GM19452 (cell line): ENCODE data around the gene SORCS1.

Experiments
- ATAC-seq: cut with Tn5 transposase; IDR thresholded peaks from one replicate; pipeline ENCODE4 v1.9.1; 2021; ENCODE audit not compliant: unreplicated experiment

The SORCS1 gene

DNA sequence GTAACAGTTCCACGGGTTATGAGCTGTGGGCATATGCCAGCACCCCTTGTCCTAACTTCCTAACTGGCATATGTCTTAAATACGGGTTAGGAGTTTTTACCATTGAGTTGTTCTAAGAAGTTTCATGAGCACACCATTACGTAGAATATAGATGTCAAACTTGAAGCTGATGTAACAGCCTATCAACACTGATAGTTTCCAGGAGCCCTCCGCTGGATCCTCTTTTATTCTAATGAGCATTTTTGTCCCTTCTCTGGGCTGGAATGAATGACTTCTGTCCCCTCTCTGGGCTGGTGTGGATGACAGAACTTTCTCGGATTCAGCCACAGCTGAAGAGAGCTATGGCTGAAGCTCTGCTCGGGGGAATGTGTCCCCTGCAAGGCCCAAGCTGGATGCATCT is 256.3 kb downstream of the SORCS1 start:
- ATAC-seq, result no peak

DNA sequence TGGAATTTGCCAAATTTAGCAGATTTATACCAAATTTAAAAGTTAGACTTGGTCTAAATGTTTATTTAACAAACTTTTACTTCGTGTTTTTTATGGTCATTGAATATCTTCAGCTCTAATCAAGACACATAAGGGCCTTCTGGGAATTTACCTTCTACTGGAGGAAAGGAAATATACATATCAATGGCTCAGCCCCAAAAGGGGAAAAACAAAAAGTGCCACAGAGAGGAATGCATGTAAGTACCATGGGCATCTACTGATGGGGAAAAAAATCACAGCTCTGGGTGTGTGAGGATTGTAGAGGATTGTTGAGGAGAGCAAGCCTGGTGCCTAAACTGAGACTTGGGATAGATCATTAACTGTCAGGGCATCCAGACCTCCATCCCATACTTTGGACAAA is 260.3 kb downstream of the SORCS1 start:
- no peak for ATAC-seq

GRCh38 chr10:106903180-106903579 is 261.3 kb downstream of the SORCS1 start:
- no peak for ATAC-seq

- ATAC-seq, result no peak
These were observed 264.4 kb downstream of the SORCS1 start for GRCh38 chr10:106900016-106900652.

DNA sequence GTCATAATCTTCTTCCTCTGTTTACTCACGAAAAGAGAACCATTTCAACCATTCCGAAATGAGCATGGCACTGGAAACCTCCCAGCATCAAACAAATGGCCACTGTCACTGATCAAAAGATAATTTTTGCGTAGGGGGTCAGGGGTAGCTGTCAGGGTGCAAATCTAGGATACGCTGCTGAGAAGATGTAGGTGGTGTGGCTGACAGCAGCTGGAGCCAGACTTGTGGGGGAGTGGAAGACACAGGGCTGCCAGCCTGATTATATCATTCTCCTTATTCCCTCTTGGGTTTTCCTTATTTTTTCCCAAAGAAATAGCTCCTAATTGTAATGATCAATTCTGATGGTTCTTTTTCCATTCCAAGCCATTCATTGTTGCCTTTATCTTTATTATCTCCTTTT is 266.1 kb downstream of the SORCS1 start:
- no peak for ATAC-seq

DNA sequence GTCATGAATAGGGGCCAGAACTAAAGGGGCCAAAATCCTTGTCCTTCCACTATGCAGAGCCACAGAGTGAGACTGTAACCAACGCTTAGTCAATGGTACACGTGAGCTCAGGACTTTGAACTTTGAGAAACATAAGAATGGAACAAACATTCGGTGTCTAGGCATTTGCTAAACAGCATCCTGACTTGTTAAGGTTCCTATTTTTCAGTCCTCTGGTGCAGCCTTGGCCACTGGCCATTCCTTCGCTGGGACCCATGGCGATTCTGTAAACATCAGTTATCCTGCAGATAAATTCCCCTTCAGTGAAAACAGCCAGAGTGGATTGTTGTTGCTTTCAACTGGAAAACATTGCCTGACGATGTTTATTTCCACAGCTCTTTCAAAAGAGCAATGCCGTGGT is 266.8 kb downstream of the SORCS1 start:
- no peak for ATAC-seq

DNA sequence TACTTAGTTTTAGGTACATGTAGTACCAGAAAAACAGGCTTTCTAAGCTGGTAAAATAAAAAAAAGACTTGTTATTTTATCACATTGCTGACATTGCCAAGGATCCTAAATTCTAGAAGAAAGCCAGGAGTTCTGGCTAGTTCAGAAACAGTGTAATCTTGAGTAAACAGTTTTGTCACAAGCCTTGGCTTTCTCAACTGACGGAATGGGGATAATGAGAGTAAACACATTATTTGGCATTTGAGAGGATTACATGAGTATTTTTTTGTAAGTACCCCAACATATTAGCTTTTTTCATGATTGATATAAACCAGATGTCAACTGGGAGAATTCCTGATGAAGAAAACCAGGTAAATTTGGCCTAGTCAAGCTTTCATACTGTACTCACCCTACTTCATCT is 269.8 kb downstream of the SORCS1 start:
- no peak for ATAC-seq

GRCh38 chr10:106877574-106877973 is 286.9 kb downstream of the SORCS1 start:
- no peak for ATAC-seq

DNA sequence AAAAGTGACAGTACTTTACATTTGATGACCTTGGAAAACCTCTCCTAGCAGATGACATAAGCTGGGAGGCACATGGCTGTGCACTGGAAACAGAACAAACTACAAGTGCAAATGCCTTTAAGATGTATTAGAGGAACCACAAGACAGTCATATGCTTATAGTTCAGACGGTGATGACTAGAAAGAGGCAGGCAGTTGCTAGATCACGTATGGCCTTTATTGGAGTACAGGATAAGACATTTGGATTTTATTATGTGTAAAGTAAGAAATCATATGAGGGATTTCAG is 290.0 kb downstream of the SORCS1 start:
- no peak for ATAC-seq

DNA sequence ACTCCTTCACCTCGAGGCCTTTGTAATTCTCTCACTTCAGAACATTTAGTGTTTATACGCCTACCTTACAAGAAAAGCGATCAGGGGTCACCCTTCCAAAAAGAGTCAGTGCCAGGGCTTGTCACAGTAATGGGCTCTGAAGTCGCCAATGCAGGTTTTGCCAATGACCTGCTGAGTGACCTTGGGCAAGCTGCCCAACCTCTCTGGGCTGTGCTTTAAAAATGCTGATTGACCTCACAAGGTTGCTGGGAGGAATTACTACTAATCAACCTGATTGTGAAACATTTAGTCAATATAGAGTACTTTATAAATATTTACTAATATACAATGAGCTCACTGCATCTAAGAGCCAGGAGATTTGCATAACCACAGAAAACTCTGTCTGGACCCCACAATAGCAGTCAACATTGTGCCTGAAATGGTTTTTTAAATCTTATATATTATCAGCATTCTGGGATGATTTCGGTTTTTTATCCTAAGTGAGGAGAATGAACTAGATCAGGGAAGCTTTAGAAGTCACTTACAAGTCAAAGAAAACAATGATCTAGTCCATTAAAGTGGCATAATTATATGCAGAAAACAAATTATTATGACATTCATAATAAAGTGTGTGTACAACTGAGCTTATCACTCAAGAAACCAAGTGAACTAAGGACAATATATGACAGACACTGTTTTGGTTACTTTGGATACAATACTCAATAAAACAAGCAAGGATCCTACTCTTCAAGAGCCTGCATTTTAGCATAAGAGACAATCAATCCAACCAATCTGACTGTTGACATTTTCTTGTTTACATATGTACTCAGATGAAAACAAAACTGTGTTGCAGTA is 290.5 kb downstream of the SORCS1 start:
- ATAC-seq, result no peak

GRCh38 chr10:106872176-106872575 is 292.3 kb downstream of the SORCS1 start:
- ATAC-seq, result no peak

DNA sequence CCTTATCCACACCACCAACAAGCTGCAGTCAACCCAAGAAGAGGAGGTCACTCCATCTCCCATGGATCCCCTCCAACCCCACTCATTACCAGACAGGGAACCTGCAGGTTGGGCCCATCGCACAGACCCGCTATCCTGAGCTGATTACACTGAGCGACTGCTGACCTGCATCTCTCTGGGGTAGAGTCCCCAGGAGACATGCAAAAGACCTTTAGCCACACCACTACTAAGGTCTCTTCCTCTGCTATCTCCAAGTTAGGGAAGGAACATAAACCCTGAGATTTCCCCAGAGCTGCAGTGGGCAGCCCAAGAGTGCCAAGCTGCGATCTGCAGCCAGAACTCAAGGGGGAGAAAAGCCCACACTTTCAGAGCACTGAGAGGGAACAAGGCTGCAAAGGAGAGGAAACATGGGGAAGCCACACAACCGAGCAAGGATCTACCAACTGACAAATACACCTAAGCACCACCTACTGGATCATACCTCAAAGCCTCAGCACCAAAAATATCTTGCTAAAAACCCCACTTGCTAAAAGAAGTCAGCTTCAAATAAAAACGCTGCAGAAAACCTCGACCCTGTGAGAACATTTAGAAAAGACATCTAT is 298.2 kb downstream of the SORCS1 start:
- ATAC-seq, result no peak

DNA sequence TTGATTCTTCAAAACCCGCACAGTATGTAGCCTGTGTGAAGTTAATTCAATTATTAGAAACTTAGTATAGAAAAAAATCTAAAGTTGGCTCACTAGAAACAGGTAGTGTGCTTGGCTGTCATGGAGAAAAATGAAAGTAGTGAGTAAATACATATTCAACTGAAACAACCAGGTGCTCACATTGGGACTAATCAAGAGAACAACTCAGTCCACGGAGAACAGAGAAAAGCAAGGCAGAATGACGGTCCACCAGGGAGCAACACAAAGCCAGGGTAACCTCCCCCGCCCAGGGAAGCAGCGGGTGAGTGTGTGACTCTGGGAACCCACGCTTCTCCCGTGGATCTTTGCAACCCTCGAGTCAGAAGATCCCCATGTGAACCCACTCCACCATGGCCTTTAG is 300.5 kb downstream of the SORCS1 start:
- no peak for ATAC-seq

- ATAC-seq, result no peak
These were observed 301.0 kb downstream of the SORCS1 start for GRCh38 chr10:106863549-106863948.

DNA sequence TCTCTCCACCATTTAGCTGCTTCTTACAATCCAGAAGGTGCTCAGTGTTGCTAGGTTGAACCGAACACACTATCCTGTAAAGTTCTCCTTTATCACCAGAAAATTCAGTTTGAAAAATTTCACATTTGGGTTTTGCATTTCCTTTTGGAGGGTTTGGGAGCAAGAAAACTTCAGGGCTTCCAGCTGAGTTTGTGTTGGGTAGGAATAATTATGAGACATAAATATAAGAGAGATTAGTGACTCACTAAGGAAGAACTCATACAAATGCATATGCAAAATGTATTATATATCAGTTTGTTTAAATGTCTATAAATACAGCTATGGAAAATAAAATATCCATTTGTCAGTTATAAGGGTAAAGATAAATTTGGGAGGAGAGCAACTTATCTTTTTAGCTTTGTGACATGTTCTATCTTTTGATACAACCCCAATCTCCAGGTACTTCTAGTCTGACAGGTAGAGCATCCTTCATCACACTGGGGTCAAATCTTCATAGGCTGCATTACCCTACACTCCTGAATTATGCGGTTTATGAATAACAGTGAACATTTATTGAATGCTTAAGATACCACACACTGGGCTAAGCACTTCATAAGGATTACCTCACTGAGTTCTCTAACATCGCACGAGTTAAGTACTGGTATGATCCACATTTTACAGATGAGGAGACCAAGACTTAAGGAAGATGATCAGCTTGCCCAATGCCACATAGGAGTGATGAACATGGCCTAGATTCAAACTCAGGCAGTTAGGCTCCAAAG is 304.4 kb downstream of the SORCS1 start:
- ATAC-seq, result no peak

- no peak for ATAC-seq
These were observed 306.8 kb downstream of the SORCS1 start for GRCh38 chr10:106857728-106858127.

DNA sequence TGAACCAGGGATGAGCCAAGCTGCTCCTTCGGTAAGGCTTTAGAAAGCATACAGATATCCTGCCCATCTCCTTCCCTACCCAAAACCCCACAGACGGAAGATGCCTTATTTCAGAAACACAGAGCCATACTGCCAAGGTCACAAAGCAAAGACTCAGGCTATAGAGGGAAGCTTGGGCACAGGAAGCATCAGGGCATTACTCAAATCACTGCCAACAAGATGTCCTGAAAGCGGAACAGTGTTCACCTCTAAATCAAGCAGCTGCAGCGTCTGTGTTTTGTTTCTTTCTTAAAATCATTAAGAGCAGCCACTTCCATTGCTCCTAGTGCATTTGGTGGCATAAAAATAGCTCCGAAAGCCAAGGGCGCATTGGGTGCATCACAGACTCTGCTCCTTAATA is 307.3 kb downstream of the SORCS1 start:
- no peak for ATAC-seq

- peak; percentile 97 for ATAC-seq
These were observed 327.4 kb downstream of the SORCS1 start for GRCh38 chr10:106836933-106837663.

GRCh38 chr10:106832846-106833245 is 331.7 kb downstream of the SORCS1 start:
- no peak for ATAC-seq

DNA sequence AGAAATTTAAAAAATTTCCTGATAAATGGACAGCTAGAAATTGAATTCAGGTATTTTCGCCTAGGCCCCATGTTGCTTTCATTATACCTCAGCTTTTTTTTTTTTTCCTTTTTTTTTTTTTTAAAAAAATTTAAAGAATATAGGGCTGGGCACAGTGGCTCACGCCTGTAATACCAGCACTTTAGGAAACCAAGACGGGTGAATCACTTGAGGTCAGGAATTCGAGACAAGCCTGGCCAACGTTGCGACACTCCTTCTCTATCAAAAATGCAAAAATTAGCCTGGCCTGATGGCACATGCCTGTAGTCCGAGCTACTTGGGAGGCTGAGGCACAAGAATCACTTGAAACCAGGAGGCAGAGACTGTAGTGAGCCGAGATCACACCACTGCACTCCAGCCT is 334.0 kb downstream of the SORCS1 start:
- ATAC-seq, result no peak

DNA sequence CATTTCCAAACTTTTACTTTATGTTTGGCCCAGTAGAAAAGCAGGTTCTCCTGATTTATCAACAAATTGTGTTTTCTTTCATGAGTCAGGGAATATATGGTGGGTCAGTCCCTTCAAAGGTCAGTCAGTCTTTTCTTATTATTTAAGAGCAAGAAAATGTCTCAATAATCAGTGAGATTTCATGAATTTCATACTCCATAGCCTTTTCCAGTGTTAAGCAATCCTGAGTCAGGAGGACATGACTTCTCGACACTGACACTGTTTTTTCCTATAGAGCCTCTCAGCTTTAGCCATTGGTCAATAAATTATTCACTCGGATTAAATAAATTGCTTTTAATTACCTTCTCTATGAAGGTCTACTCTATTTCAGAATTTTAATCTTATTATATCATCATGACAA is 334.5 kb downstream of the SORCS1 start:
- ATAC-seq, result no peak
